GM19467 (cell line): ENCODE results near the gene SYNPO2L.

Source experiments
- ATAC-seq: cut with Tn5 transposase; IDR thresholded peaks from one replicate; pipeline ENCODE4 v1.9.1; 2021; ENCODE audit warnings: mild to moderate bottlenecking, moderate library complexity; ENCODE audit not compliant: unreplicated experiment

SYNPO2L gene

DNA sequence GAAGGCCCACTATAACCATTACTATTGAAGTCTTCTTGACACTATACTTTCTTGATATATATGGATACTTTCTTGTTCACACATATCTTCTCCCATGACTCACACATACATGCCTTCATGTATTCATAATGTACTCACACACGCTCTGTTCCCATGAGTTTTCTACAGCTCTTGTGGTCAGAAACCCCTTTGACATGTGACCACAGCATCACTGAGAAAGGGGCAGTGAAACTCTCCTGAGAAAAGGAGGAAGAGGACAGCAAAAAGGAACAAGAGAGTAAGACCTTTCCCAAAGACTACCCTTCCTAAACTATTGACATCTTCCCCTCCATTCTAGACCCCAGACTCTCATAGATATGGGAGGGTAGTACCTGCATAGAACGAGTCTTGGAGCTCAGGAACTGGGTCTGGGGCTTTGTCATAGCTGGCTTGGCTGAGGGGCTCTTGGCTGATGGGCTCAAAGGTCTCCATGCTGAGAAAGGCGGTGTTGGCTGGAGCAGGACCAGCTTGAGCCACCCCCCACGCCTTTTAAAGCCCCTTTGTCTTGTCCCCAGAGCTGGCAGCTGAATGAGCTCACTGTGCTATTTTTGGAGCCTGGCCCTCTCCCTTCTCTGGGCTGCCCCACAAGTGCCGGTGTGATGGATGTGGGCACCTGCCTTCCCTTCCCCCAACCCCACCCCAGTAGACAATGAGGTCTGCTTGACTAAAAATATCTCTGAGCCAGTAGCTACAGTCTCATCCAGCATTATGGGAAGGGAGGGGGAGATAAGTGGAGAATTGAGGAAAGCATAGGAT is 5.1 kb downstream of the SYNPO2L start:
- no peak for ATAC-seq

DNA sequence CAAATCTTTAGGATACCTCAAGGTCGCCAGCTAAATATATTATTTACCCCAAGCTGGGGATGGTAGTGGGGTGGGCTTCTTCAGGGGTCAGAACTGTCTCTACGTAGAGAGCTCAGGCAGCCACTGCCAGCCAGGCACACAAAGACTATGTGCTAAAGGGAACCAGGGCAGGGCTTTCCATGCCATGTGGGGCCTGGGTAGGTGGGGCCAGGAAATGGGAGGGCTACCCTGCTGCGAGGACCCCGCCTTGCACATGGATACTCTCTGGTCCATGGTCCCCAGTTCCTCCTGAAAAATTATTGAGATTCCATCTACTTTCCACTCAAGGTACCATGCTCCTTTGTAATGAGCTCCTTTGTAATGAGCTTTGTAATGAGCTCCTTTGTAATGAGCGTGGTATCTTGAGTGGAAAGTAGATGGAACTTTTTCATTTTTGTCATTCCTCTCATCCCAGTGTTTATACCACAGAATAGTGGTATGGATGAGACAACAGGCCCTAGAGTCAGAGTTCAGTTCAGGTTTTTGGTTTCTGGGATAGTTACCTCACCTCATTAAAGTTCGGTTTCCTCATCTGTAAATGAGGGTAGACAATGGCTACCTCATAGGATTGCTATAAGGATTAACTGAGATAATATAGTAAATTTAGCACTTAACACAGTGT is 5.8 kb downstream of the SYNPO2L start:
- no peak for ATAC-seq

DNA sequence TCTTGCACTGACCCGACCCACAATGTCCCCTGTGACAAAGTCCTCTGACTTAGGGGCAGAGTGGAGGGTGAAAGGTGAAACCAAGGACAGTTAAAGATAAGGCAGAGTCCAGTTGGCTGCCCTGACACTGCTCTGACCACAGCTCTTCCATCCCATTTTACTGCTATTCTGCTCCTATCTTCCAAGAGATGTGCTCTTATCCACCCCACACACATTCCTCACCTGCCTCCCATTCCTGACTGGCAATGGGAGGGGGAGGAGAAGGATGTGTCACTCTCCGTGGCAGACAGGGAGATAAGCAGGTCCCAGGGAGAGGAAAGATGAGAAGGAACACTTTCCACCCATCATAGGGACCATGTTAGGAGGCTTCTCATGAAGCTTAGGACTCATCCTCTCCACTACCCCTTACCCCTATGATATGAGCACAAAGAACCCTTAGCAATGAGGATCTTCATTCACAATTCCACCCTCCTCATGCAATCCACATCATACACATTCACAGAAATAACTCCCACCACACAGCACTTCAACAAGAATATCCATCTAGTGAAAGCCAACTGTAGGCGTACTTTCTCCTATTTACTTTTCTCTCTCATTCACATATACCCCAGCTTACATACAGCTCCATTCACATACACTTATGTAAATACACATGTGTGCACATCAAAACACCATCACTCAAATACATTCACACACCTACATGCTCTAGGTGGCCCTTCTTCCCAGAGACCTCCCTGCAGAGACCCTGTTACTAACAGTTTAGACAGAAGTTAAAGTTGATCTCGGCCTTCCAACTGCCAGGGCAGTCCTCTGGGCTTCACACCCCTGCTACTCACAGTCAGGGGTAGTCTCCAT is 6.6 kb downstream of the SYNPO2L start:
- no peak for ATAC-seq

DNA sequence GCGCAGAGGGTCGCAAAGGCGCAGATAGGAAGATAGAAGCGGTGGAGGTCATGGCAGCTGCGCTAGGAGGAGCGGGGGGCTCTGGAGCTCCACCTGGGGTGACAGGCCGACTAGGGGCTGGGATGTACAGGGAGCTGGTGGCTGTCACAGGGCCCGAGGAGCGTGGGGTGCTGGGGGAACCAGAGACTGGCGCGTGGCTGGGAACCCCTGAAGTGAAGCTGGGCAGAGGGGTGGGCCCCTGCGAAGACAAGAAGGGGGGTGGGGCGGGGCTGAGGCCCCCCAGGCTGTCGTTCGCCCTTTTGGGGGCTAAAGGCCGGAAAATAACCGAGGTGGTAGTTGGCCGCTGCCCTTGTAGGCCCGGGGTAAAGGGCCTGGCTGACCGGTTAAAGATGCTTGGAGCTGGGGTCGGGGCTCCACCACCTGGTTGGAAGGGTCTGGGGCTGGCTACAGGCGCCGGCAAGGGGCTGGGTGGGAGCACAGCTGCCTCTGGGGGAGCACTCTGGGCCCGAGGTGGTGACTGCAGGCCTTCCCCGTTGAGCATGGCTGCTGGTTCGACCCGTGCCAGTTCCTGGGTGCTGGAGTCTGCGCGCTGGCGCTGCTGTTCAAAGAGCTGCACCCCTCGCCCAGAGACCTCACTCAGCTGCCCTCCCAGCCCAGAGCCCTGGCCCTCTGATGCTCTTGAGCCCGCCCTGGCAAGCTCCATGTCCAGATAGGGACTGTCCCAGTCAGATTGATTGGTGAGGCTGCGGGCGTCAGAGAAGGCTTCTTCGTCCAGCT is 7.8 kb downstream of the SYNPO2L start:
- no peak for ATAC-seq

DNA sequence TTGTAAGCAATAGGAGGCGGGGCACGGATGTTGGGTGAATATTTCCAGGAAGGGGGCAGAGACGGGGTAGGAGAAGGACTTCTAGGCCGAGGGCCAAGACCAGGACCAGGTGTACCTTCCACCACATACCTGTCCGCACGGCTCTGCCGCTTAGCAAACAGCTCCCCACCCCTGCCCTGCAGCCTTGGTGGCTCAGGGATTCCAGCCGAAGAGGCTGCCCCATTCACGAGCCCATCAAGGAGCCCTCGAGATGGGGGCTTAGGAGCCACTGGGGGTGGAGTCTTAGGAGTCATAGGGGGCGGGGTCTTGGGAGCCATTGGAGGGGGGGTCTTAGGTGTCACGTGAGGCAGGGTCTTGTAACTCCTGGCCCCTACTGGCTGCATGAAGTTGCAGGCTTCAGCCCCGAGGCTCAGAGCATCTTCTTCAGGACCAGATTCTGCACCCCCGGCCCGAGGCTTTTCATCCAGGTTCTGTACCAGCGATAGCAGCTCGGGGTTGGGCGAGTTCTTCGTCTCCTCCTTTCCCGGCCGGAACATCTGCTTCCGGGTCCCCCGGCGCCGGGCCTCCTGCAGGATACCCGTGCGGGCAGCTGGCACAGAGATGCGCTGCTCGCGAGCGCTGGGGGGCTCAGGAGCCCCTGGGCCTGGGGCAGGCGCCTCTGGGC is 8.5 kb downstream of the SYNPO2L start:
- no peak for ATAC-seq

DNA sequence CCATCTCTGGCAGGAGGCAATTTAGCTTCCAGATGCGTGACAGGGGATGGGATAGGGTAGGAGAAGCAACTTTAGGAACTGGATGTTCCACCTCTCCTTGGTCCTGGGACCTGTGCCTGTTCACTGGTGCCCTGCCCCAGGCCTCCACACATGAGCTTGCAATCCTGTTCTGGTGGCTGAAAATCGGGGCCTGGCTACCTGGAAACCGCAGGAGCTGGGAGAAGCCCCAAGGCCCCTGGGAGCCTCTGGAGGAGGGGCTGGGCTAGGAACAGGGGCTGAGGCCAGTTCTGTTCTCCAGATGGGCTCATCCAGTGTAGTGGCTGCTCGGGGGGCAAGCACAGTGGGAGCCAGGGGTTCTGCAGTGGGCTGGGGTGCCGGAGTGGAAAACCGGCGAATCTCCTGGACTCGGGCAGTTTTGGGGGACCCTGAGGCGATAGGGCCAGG is 9.2 kb downstream of the SYNPO2L start:
- ATAC-seq, result no peak

DNA sequence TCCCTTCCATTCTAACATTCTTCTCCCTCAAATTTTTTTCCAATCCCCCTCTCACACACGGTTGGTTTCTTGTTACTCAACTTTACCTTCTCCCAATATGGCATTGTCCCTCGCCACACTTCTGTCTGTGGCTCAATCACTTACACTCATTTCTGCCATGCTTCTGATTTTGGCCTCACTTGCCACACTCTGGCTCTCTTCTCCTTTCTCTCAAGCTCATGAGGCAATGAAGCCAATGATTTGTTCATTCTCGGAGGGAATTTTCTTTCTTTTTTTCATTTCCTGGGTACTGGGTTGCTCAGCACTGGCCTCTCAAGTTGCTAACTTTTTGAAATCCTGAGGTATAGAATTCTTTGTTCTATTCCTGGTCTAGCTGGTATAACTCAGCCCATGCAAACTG is 10.6 kb downstream of the SYNPO2L start:
- no peak for ATAC-seq

DNA sequence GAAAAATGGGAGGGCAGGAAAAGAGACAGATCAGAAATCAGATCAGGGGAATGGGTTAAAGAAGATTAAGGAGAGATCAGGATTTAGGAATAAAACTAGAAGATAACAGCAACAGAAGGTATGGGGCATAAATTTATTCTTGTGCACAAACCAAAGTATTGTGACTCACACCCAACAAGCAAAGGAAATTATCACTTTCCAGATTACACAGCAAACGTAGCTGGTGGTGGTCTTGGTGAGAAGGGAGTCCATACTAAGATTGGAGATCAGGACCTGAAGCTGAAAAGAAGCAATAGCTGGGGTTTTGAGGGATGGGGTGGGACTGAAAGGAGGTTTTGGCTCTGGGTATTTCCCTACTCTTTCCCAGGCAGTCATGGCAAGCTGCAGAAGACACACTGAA is 11.1 kb downstream of the SYNPO2L start:
- ATAC-seq, result no peak

DNA sequence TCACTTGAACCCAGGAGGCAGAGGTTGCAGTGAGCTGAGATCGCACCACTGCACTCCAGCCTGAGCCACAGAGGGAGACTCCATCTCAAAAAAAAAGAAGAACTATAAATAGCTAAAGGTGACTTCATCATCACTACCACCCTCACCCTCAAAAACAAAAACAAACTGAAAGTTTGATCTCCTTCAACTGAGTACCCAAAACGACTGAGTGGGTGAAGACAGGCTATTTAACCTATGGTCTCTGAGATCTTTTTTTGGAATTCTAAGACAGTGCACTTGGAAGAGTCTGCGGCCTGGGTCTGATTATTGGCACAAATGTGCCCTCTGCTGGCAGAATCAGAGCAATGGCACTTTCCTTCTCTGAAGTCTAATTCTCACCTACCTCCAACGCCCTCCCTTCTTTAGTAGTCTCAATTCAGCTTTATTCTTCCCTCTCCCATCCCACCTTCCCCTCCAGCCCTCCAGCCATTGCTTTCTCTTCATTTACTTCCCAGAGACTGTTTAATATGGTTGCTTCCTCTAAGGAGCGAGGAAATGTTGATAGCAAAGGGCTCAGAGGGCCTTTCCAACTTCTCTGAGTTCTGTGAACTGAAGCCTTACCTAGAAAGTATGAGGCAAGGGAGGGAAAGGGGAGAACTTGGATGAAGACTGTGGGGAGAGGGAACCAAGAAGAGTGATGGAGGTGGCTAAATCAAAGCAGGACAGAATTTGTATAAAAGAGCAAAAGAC is 11.7 kb downstream of the SYNPO2L start:
- ATAC-seq, result no peak

DNA sequence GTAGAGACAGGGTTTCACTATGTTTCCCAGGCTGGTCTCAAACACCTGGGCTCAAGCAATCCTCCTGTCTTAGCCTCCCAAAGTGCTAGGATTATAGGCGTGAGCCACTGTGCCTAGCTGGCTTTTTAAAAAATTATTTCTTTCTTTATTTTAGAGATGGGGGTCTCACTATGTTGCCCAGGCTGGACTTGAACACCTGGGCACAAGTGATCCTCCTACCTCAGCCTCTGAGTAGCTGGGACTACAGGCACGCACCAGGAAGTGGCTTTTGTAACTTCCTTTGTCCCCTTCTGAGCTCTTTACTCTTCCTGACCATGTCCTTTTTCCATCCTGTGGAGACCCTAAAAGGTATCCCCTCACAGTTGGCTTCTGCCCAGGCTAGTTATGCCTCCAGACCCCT is 12.5 kb downstream of the SYNPO2L start:
- no peak for ATAC-seq

DNA sequence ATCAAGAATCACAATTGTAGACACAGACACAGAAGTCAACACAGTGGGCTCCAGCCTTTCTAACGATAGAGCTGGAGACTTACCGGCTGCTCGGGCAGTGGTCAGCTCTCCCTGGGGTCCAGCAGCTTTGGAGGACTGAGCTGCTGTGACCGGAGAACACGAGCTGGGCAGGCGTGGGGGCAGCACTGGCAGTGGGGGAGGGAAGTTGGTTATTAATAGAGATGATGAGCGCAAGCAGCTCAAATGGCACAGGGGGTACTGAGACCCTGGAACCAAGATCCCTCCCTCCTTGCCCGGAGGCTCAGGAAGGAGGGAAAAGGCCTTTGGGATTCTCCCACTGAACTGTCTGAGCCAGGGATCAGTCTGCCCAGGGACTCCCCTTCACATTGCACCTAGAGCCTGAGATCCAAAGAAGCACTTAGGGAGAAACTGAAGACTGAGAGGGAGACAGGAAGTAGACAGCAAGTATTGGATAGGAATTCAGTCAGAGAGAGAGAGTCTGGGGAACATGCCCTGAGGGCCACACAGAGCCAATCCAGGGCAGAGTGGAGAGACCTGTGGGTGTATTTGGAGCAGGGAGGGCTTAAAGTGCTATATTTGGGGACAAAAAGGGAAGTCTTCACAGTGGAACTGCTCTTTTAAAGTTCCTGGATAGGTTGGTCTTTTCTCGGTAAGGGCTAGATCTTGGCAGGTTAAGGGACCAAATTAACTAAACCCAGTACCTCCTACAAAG is 14.3 kb downstream of the SYNPO2L start, which contains the start of gene MYOZ1:
MYOZ1 (minus strand) TSS at position 147 of the 733 bp plus-strand sequence. CDS start 1,457 bp downstream, outside the sequence.
- ATAC-seq, result no peak

DNA sequence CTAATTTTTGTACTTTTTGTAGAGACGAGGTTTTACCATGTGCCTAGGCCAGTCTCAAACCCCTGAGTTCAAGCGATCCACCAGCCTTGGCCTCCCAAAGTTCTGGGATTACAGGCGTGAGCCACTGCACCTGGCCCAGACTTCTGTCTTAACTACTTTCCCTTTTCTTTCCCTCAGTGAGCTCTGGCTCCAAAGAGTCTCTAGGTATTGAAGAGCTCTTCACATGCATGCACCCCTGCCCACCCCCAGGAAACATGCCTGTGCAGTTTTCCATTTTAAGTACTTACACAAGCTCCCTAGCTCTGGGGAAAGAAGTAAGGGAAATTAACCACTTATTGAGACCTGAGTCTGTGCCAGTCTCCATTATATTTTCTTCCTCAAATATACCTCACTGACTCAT is 16.5 kb downstream of the SYNPO2L start:
- ATAC-seq, result no peak

DNA sequence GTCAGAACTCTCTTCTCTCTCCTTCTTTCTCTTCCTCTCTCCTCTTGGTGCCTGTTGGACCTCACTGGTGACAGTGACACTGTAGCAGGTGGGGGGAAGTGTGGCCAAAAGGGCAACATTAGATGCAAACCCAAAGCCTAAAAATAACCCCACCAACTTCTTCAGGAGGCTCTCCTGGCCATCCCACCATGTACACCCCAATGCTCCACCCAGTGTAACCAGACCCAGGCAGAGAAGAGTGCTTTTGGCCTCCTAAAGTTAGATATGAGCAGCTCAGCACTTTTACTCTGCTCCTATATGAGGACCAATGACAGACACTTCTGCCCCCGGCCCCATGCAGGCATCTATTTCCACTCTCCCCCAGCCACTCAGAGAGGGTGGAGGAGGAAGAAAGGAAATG is 20.0 kb downstream of the SYNPO2L start:
- no peak for ATAC-seq

DNA sequence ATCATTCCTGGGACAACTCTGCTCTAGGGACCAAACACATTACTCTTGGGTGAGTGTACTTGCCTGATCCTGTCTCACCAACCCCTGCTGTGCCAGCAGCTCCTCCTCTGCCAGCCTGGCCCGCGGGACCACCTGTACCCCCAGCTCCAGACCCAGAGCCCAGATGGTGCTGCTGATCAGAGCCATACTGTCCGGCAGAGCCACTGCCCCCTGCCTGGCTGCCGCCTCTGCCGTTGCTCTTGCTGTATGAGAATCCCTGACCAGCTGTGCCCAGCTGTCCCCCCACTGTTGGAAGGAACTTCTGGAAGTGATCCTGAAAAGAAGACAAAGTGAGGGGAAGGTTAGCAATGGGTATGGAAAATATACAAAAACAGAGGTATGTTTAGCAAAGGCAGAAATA is 21.4 kb downstream of the SYNPO2L start:
- ATAC-seq, result no peak

DNA sequence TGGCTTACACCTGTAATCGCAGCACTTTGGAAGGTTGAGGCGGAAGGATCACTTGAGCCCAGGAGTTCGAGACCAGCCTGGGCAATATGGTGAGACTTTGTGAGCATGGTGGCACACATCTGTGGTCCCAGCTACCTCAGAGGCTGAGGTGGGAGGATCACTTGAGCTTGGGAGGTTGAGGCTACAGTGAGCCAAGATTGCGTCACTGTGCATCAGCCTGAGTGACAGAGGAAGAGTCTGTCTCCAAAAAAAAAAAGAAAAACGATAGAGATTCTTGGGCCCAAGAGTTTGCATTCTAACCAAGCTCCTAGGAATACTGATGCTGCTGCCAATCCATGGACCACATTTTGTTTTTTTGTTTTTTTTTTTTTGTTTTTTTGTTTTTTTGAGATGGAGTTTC is 26.7 kb downstream of the SYNPO2L start:
- ATAC-seq, result no peak

DNA sequence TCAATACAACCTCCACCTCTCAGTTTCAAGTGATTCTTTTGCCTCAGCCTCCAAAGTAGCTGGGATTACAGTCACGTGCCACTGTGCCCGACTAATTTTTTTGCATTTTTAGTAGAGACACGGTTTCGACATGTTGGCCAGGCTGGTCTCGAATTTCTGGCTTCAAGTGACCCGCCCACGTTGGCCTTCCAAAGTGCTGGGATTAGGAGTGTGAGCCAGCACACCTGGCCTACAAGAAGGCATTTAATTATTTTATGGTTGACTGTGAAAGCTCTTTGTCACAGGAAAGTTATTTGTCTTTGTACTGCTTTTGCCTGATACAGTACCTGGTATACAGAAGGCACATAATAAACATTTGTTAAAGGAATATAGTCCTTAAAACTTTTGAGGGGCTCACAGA is 27.4 kb downstream of the SYNPO2L start:
- ATAC-seq, result no peak

DNA sequence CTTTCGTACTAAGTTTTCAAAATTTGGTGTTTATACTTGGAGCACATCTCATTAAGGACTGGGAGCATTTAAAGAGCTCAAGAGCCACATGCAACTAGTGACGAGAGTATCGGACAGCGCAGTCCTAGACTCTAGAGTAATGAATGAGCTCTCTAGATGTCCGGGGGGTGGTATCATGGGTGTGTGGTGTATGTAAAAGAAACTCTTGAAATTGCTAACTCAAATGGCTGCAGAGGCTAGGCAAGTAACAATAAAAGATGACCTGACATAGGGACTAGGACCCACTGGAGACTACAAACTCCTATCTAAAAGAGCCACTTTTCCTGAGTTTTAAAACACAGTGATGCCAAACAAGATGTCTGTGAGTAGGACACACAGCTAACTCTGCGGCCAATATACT is 28.5 kb downstream of the SYNPO2L start:
- no peak for ATAC-seq

DNA sequence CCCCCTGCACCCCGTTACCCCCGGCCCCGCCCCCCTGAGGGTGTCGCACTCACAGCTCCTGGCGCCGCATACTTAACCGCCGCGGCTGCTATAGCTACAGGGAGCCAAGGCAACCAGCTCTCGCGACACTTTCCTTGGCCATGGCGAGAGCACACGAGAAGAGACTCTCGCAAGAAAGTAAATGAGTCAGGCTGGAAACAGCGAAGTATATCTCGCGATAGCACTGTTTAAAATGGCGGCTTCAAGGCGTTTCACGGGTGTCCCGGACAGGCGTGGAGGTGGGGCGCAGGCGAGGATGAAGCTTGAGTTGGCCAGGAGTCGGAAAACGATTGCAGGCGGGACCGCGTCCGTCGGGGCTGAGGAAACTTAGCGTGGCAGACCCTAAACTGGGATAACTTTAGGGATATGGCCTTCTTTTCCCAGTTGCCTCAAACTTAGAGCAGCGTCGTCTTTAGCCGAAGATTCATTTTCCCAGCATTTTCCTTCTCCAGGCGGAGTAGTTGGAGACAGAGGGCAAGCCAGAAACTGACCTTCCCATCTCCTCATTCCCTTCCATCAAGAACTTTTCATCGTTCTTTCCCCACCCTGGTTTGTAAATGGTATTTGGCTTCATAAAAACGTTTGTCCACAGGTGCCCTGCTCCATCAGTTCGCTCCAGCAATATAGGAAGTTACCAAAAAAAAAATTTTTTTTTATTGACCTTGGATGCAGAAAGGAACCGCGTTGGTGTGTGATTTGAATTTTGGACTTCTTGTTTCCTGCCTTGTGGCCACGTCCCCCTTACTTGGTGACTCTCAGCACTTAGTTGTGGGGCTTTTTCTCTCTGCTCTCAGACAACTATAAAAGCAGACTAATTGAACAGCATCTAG is 29.7 kb downstream of the SYNPO2L start:
- peak; percentile 98 for ATAC-seq
